MCF 10A (cell line): ENCODE results near the gene TNK2. TPM values are rescaled to one million over a fixed set of nuclear protein-coding genes. Genes with fewer than 3 reads are reported as not detected.

Experiments used
- BruUV-seq: library from RNA; stranded (reverse); fragments of 400-500 nt; replicated peaks from 2 replicates; lab custom pipeline; 2021; lab: Mats Ljungman, UMichigan
- CTCF ChIA-PET: fragments of 300-600 bp; sonication (Branson Sonifier 250); formaldehyde crosslinking; extraction: SDS; loops from one replicate; lab custom pipeline; 2021; ENCODE audit warnings: antibody characterized with exemption, inconsistent platforms; lab: Yijun Ruan, JAX
- POLR2A ChIA-PET: fragments of 300-600, 350-650 bp; sonication (Branson Sonifier 250); formaldehyde crosslinking; extraction: SDS; loops from one replicate; lab custom pipeline; 2020; ENCODE audit warnings: antibody characterized with exemption, inconsistent platforms; lab: Yijun Ruan, JAX
- DNase-seq: peaks from one replicate; pipeline ENCODE4 v3.0.0-alpha.2; 2018; ENCODE audit not compliant: unreplicated experiment
- H3K27ac Mint-ChIP-seq: one replicate; pipeline ENCODE4 v1.8.0; 2022; ENCODE audit warnings: mild to moderate bottlenecking, low read depth, mixed read lengths; ENCODE audit not compliant: unreplicated experiment
- H3K27me3 Mint-ChIP-seq: one replicate; pipeline ENCODE4 v1.8.0; 2022; ENCODE audit warnings: mixed read lengths; ENCODE audit not compliant: insufficient read depth, unreplicated experiment
- H3K36me3 Mint-ChIP-seq: one replicate; pipeline ENCODE4 v1.8.0; 2022; ENCODE audit warnings: mild to moderate bottlenecking, moderate library complexity, mixed read lengths; ENCODE audit not compliant: insufficient read depth, unreplicated experiment
- H3K4me1 Mint-ChIP-seq: one replicate; pipeline ENCODE4 v1.8.0; 2022; ENCODE audit warnings: mixed read lengths; ENCODE audit not compliant: insufficient read depth, unreplicated experiment
- H3K4me3 Mint-ChIP-seq: one replicate; pipeline ENCODE4 v1.8.0; 2022; ENCODE audit warnings: mild to moderate bottlenecking, moderate library complexity, mixed read lengths; ENCODE audit not compliant: unreplicated experiment
- H3K9me3 Mint-ChIP-seq: one replicate; pipeline ENCODE4 v1.8.0; 2022; ENCODE audit warnings: mixed read lengths; ENCODE audit not compliant: unreplicated experiment
- CTCF ChIP-seq: fragments of 200-600 bp; IDR thresholded peaks from one replicate; pipeline ENCODE4 v1.8.0; 2022; ENCODE audit warnings: antibody characterized with exemption, mild to moderate bottlenecking; ENCODE audit not compliant: unreplicated experiment
- intact Hi-C: fragments of 100-400 bp; cut with micrococcal nuclease; formaldehyde crosslinking; loops from 2 replicates; pipeline ENCODE4 v1.14.1; 2022
- total RNA-seq: library from RNA; stranded (reverse); gene quantifications from 2 replicates; pipeline ENCODE4 v1.2.3, GENCODE V29; 2022

TNK2 gene
- total RNA-seq, 1 experiment from 2014 or later: 75.8 TPM

- BruUV-seq: no TSS peak
- ChIA-PET CTCF (no interaction called here), POLR2A (interaction anchor here (0.6 to 1.3 kb wide), 3 partner anchors 40 to 67 kb away, joined by 3 to 4 read pairs (median 3); no protein-coding TSS in a partner anchor)
- Mint-ChIP-seq H3K27me3 (no peaks in the 10 kb centered on the region), H3K9me3 (no peaks in the 10 kb centered on the region), H3K27ac (no peak overlapping the region), H3K4me1 (peaks cover 7% of the 10 kb centered on the region), H3K4me3 (no peak overlapping the region), H3K36me3 (peaks cover 4% of the 10 kb centered on the region)
- no peak for TF ChIP-seq CTCF
- intact Hi-C loops: loop anchor here (5.0 kb wide), 3 partner anchors 138 to 663 kb away; partner anchors contain the start of gene SMCO1
- DNase-seq: no peak
Observed at GRCh38 chr3:195854628-195855294, 53.6 kb downstream of the TNK2 start.

GRCh38 chr3:195853996-195854395, 54.4 kb downstream of the TNK2 start:
- no peaks in the 10 kb centered on the region for H3K27me3 Mint-ChIP-seq
- no peak overlapping the region for H3K4me3 Mint-ChIP-seq
- no peaks in the 10 kb centered on the region for H3K36me3 Mint-ChIP-seq
- peaks cover under 1% of the 10 kb centered on the region for H3K4me1 Mint-ChIP-seq
- no peak for DNase-seq
- no peak overlapping the region for H3K27ac Mint-ChIP-seq
- H3K9me3 Mint-ChIP-seq: no peaks in the 10 kb centered on the region
- BruUV-seq: no TSS peak
- POLR2A ChIA-PET: interaction anchor here (0.9 to 1.3 kb wide), 2 partner anchors 41 to 61 kb away, joined by 3 to 4 read pairs; no protein-coding TSS in a partner anchor
- CTCF ChIA-PET: interaction anchor here (1.1 kb wide), 1 partner anchor 61 kb away, joined by 4 read pairs; no protein-coding TSS in a partner anchor
- TF ChIP-seq CTCF: no peak
- intact Hi-C loops: loop anchor here (5.0 kb wide), 1 partner anchor 202 kb away; no protein-coding TSS in a partner anchor

- no peak for DNase-seq
- TF ChIP-seq CTCF: no peak
- BruUV-seq: no TSS peak
- Mint-ChIP-seq H3K27me3 (no peaks in the 10 kb centered on the region), H3K36me3 (no peaks in the 10 kb centered on the region), H3K27ac (no peak overlapping the region), H3K9me3 (no peaks in the 10 kb centered on the region), H3K4me3 (no peak overlapping the region), H3K4me1 (no peaks in the 10 kb centered on the region)
- intact Hi-C loops: loop anchor here (5.0 kb wide), 1 partner anchor 201 kb away; no protein-coding TSS in a partner anchor
- ChIA-PET POLR2A (interaction anchor here (1.7 kb wide), 1 partner anchor 55 kb away, joined by 5 read pairs; the partner anchor contains the start of gene TNK2), CTCF (interaction anchor here (0.6 to 2.1 kb wide), 6 partner anchors 10 to 206 kb away, joined by 3 to 8 read pairs (median 4); no protein-coding TSS in a partner anchor)
Observed at GRCh38 chr3:195853036-195853435, 55.3 kb downstream of the TNK2 start.

GRCh38 chr3:195850857-195851543, 57.4 kb downstream of the TNK2 start:
- Mint-ChIP-seq H3K27ac (no peak overlapping the region), H3K36me3 (no peaks in the 10 kb centered on the region), H3K27me3 (peaks cover under 1% of the 10 kb centered on the region), H3K9me3 (no peaks in the 10 kb centered on the region), H3K4me3 (no peak overlapping the region), H3K4me1 (no peaks in the 10 kb centered on the region)
- CTCF ChIA-PET: interaction anchor here (0.6 to 2.4 kb wide), 36 partner anchors 8 to 582 kb away, joined by 3 to 25 read pairs (median 4); partner anchors contain the start of gene TNK2
- DNase-seq: peak; percentile 91
- TF ChIP-seq CTCF: peak; percentile 100
- BruUV-seq: no TSS peak
- POLR2A ChIA-PET: interaction anchor here (1.0 kb wide), 1 partner anchor 8 kb away, joined by 3 read pairs; no protein-coding TSS in a partner anchor
- intact Hi-C loops: loop anchor here (5.0 kb wide), 1 partner anchor 199 kb away; no protein-coding TSS in a partner anchor
